ENCODE data around the gene RTF2. TPM values are rescaled to one million over a fixed set of nuclear protein-coding genes. Genes with fewer than 3 reads are reported as not detected.

Gene RTF2
- total and polyA plus RNA-seq, 2 donors (not counting 1 experiment from before 2014, with no cell fraction given) = 100 to 107 TPM

- no peak for DNase-seq (ENCODE audit: low read depth in 2 of 2)
- Histone ChIP-seq H3K9me3 (ENCODE audit: control insufficient read depth, insufficient read depth, low read depth, low read length) (no peaks in the 10 kb centered on the region), H3K27ac (ENCODE audit: insufficient read depth, low read length) (no peak overlapping the region), H3K4me1 (ENCODE audit: control insufficient read depth, extremely low read depth, insufficient read depth, low read length) (no peaks in the 10 kb centered on the region), H3K79me2 (ENCODE audit: control insufficient read depth, insufficient read depth, low read length) (no peaks in the 10 kb centered on the region), H3K4me3 (replicated peaks in 1 of 4; ENCODE audit: control extremely low read depth in 1 of 4, insufficient read depth in 1 of 4, low read depth in 3 of 4, low read length in 4 of 4) (no peak overlapping the region), H4K20me1 (ENCODE audit: control insufficient read depth, extremely low read depth, insufficient read depth, low read length) (no peaks in the 10 kb centered on the region), H3K9ac (ENCODE audit: insufficient read depth, low read length) (no peak overlapping the region), H3K27me3 (ENCODE audit: control insufficient read depth, insufficient read depth, low read length) (no peaks in the 10 kb centered on the region), H2AFZ (ENCODE audit: low read length) (no peak overlapping the region), H3K4me2 (ENCODE audit: extremely low read depth, insufficient read depth, low read length) (no peak overlapping the region), H3K36me3 (ENCODE audit: control insufficient read depth, insufficient read depth, low read length) (peaks cover 19% of the 10 kb centered on the region)
- TF ChIP-seq EZH2 (IDR thresholded peaks at IDR 0.05; ENCODE audit: low read length, missing control alignments) (no peak), CTCF (conservative IDR thresholded peaks at IDR 0.05 in 1 of 2, IDR thresholded peaks at IDR 0.05 in 1 of 2; ENCODE audit: low read depth in 1 of 2, low read length in 2 of 2) (no peak)
Measured at GRCh38 chr20:56458206-56458821, 10.1 kb upstream of the RTF2 start.

- Histone ChIP-seq H3K36me3 (ENCODE audit: control insufficient read depth, insufficient read depth, low read length) (peaks cover 19% of the 10 kb centered on the region), H3K4me2 (ENCODE audit: extremely low read depth, insufficient read depth, low read length) (no peak overlapping the region), H3K9ac (ENCODE audit: insufficient read depth, low read length) (no peak overlapping the region), H3K27me3 (ENCODE audit: control insufficient read depth, insufficient read depth, low read length) (no peaks in the 10 kb centered on the region), H3K27ac (ENCODE audit: insufficient read depth, low read length) (no peak overlapping the region), H3K4me1 (ENCODE audit: control insufficient read depth, extremely low read depth, insufficient read depth, low read length) (no peaks in the 10 kb centered on the region), H3K9me3 (ENCODE audit: control insufficient read depth, insufficient read depth, low read depth, low read length) (no peaks in the 10 kb centered on the region), H3K4me3 (replicated peaks in 1 of 4; ENCODE audit: control extremely low read depth in 1 of 4, insufficient read depth in 1 of 4, low read depth in 3 of 4, low read length in 4 of 4) (no peak overlapping the region), H2AFZ (ENCODE audit: low read length) (no peak overlapping the region), H3K79me2 (ENCODE audit: control insufficient read depth, insufficient read depth, low read length) (no peaks in the 10 kb centered on the region), H4K20me1 (ENCODE audit: control insufficient read depth, extremely low read depth, insufficient read depth, low read length) (no peaks in the 10 kb centered on the region)
- no peak for DNase-seq (ENCODE audit: low read depth in 2 of 2)
- no peak for TF ChIP-seq CTCF (conservative IDR thresholded peaks at IDR 0.05 in 1 of 2, IDR thresholded peaks at IDR 0.05 in 1 of 2; ENCODE audit: low read depth in 1 of 2, low read length in 2 of 2)
- no peak for TF ChIP-seq EZH2 (IDR thresholded peaks at IDR 0.05; ENCODE audit: low read length, missing control alignments)
Measured at GRCh38 chr20:56460459-56460858, 8.0 kb upstream of the RTF2 start.

- H3K9me3 ChIP-seq (ENCODE audit: control insufficient read depth, insufficient read depth, low read depth, low read length) = no peaks in the 10 kb centered on the region
- H3K4me1 ChIP-seq (ENCODE audit: control insufficient read depth, extremely low read depth, insufficient read depth, low read length) = no peaks in the 10 kb centered on the region
- no peak overlapping the region for H3K27ac ChIP-seq (ENCODE audit: insufficient read depth, low read length)
- H3K36me3 ChIP-seq (ENCODE audit: control insufficient read depth, insufficient read depth, low read length) = peaks cover 17% of the 10 kb centered on the region
- no peak for DNase-seq (ENCODE audit: low read depth in 2 of 2)
- no peaks in the 10 kb centered on the region for H3K27me3 ChIP-seq (ENCODE audit: control insufficient read depth, insufficient read depth, low read length)
- no peak overlapping the region for H2AFZ ChIP-seq (ENCODE audit: low read length)
- H3K9ac ChIP-seq (ENCODE audit: insufficient read depth, low read length) = no peak overlapping the region
- H3K79me2 ChIP-seq (ENCODE audit: control insufficient read depth, insufficient read depth, low read length) = no peaks in the 10 kb centered on the region
- H3K4me3 ChIP-seq (replicated peaks in 1 of 4; ENCODE audit: control extremely low read depth in 1 of 4, insufficient read depth in 1 of 4, low read depth in 3 of 4, low read length in 4 of 4) = no peak overlapping the region
- TF ChIP-seq EZH2 (IDR thresholded peaks at IDR 0.05; ENCODE audit: low read length, missing control alignments) (no peak), CTCF (conservative IDR thresholded peaks at IDR 0.05 in 1 of 2, IDR thresholded peaks at IDR 0.05 in 1 of 2; ENCODE audit: low read depth in 1 of 2, low read length in 2 of 2) (no peak)
- no peaks in the 10 kb centered on the region for H4K20me1 ChIP-seq (ENCODE audit: control insufficient read depth, extremely low read depth, insufficient read depth, low read length)
- no peak overlapping the region for H3K4me2 ChIP-seq (ENCODE audit: extremely low read depth, insufficient read depth, low read length)
Measured at GRCh38 chr20:56461576-56461975, 6.9 kb upstream of the RTF2 start.
